NCI-H1436 (cell line): ENCODE results near the gene FAM221A.
"Not testable (repeated sequence)": the region's sequence is repeated elsewhere in the genome, so short reads cannot be mapped to it uniquely, and the experiment has no call there.

Experiments
- DNase-seq: peaks from one replicate; lab custom pipeline; 2025; lab: John Stamatoyannopoulos, UW

FAM221A gene

GRCh38 chr7:23679898-23680413 is at the start of gene FAM221A:
Gene FAM221A, plus strand, starts transcription at chr7:23680199. Its CDS starts 20 bp downstream, at chr7:23680219.
- peak; percentile 79 for DNase-seq

- no peak for DNase-seq
These were observed 46.6 kb upstream of the FAM221A start for GRCh38 chr7:23633417-23633816.

- no peak for DNase-seq
These were observed 34.2 kb upstream of the FAM221A start for GRCh38 chr7:23645822-23646221.

- no peak for DNase-seq
These were observed 26.1 kb upstream of the FAM221A start for GRCh38 chr7:23653942-23654341.

- no peak for DNase-seq
These were observed 25.5 kb upstream of the FAM221A start for GRCh38 chr7:23654508-23654907.

GRCh38 chr7:23655433-23655832 is 24.6 kb upstream of the FAM221A start:
- no peak for DNase-seq

- DNase-seq, result no peak
These were observed 21.1 kb upstream of the FAM221A start for GRCh38 chr7:23658831-23659427.

- no peak for DNase-seq
These were observed 18.6 kb upstream of the FAM221A start for GRCh38 chr7:23661385-23661784.

GRCh38 chr7:23662124-23662983 is 17.6 kb upstream of the FAM221A start:
- no peak for DNase-seq

GRCh38 chr7:23662984-23663313 is 17.1 kb upstream of the FAM221A start:
- no peak for DNase-seq

GRCh38 chr7:23664122-23664521 is 15.9 kb upstream of the FAM221A start:
- DNase-seq, result no peak

- no peak for DNase-seq
These were observed 8.0 kb upstream of the FAM221A start for GRCh38 chr7:23672033-23672432.

GRCh38 chr7:23680414-23681405 is 711 bp downstream of the FAM221A start:
- peak; percentile 63 for DNase-seq

- DNase-seq, result not testable (repeated sequence)
These were observed 4.0 kb downstream of the FAM221A start for GRCh38 chr7:23684041-23684440.

GRCh38 chr7:23685731-23686130 is 5.7 kb downstream of the FAM221A start:
- no peak for DNase-seq

GRCh38 chr7:23687011-23687410 is 7.0 kb downstream of the FAM221A start:
- DNase-seq, result no peak

- no peak for DNase-seq
These were observed 9.2 kb downstream of the FAM221A start for GRCh38 chr7:23689165-23689564.

GRCh38 chr7:23691320-23691719 is 11.3 kb downstream of the FAM221A start:
- DNase-seq, result no peak

GRCh38 chr7:23693224-23693623 is 13.2 kb downstream of the FAM221A start:
- DNase-seq, result no peak

- no peak for DNase-seq
These were observed 17.0 kb downstream of the FAM221A start for GRCh38 chr7:23696916-23697441.

GRCh38 chr7:23698822-23699221 is 18.8 kb downstream of the FAM221A start:
- DNase-seq, result no peak

- DNase-seq, result no peak
These were observed 20.0 kb downstream of the FAM221A start for GRCh38 chr7:23700046-23700445.
